ENCODE data around the gene CEMIP2.

CEMIP2 gene

GRCh38 chr9:71725590-71726338, 42.5 kb downstream of the CEMIP2 start:
- Histone ChIP-seq H3K36me3 (ENCODE audit: insufficient read depth, low read length) (0 out of 2 replicates have a peak, but pooled peaks cover 6% of the 10 kb centered on the region), H3K27ac (no peak overlapping the region), H3K9me3 (ENCODE audit: low read depth, low read length) (no peaks in the 10 kb centered on the region), H3K4me3 (no peak overlapping the region), H3K9ac (ENCODE audit: insufficient read length) (no peak overlapping the region)
- no peak for DNase-seq (ENCODE audit: low read depth, low spot score)
- TF ChIP-seq POLR2AphosphoS5 (IDR thresholded peaks at IDR 0.05; ENCODE audit: borderline replicate concordance, low read depth, low read length) = no peak
- TF ChIP-seq FOXP2 (optimal IDR thresholded peaks at IDR 0.05; ENCODE audit: control extremely low read depth, extremely low read length, insufficient read depth) = no peak
- TF ChIP-seq EZH2 (IDR thresholded peaks at IDR 0.05) = no peak

DNA sequence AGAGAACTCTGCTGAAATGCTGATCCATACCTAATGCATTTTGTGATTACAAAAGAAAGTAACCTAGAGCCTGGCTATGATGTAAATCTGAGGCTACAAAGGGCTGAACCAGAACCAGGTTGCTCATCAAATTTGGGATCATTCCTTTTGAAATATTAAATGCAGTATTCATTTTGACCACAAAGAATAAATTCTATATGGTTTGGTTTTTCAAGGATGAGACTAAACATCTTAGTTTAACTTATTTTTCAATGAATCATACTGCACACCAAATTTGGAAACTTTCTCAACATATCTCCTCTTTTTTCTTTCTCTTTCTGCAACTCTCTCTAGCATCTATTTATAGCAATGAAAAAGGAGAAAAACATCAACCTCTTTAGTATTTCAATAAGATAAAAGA, 46.5 kb downstream of the CEMIP2 start:
- DNase-seq (ENCODE audit: low read depth, low spot score) = no peak
- TF ChIP-seq EZH2 (IDR thresholded peaks at IDR 0.05) (no peak), POLR2AphosphoS5 (IDR thresholded peaks at IDR 0.05; ENCODE audit: borderline replicate concordance, low read depth, low read length) (no peak), FOXP2 (optimal IDR thresholded peaks at IDR 0.05; ENCODE audit: control extremely low read depth, extremely low read length, insufficient read depth) (no peak)
- Histone ChIP-seq H3K9ac (ENCODE audit: insufficient read length) (no peak overlapping the region), H3K4me3 (no peak overlapping the region), H3K36me3 (ENCODE audit: insufficient read depth, low read length) (0 out of 2 replicates have a peak, but pooled peaks cover 6% of the 10 kb centered on the region), H3K9me3 (ENCODE audit: low read depth, low read length) (no peaks in the 10 kb centered on the region), H3K27ac (no peak overlapping the region)

GRCh38 chr9:71719562-71719961, 48.8 kb downstream of the CEMIP2 start:
- Histone ChIP-seq H3K27ac (no peak overlapping the region), H3K9me3 (ENCODE audit: low read depth, low read length) (no peaks in the 10 kb centered on the region), H3K4me3 (no peak overlapping the region), H3K36me3 (ENCODE audit: insufficient read depth, low read length) (0 out of 2 replicates have a peak, but pooled peaks cover 3% of the 10 kb centered on the region), H3K9ac (ENCODE audit: insufficient read length) (no peak overlapping the region)
- TF ChIP-seq FOXP2 (optimal IDR thresholded peaks at IDR 0.05; ENCODE audit: control extremely low read depth, extremely low read length, insufficient read depth) (no peak), POLR2AphosphoS5 (IDR thresholded peaks at IDR 0.05; ENCODE audit: borderline replicate concordance, low read depth, low read length) (no peak), EZH2 (IDR thresholded peaks at IDR 0.05) (no peak)
- DNase-seq (ENCODE audit: low read depth, low spot score) = no peak

DNA sequence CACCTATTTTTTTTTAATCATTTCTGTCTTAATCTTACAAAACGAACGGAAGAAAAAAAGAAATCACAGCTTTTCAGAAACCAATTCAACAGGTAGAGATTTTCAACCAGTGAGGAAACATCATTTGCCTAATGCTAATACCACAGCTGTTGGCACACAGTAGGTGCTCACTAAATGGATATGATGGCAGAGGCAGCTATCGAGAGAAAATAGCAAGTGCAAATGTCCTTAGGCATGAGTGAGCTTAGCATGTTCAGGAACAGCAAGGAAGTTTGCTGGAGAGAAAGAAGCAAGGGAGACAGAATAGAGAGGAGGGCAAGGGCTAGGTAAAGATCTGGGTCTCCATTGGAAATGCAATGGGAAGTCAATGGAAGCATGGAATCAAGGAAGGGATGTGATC, 49.2 kb downstream of the CEMIP2 start:
- H3K4me3 ChIP-seq = no peak overlapping the region
- TF ChIP-seq POLR2AphosphoS5 (IDR thresholded peaks at IDR 0.05; ENCODE audit: borderline replicate concordance, low read depth, low read length) = no peak

GRCh38 chr9:71716138-71716909, 52.0 kb downstream of the CEMIP2 start:
- Histone ChIP-seq H3K9me3 (ENCODE audit: low read depth, low read length) (no peaks in the 10 kb centered on the region), H3K4me3 (no peak overlapping the region), H3K36me3 (ENCODE audit: insufficient read depth, low read length) (no peaks in the 10 kb centered on the region), H3K27ac (no peak overlapping the region), H3K9ac (ENCODE audit: insufficient read length) (no peak overlapping the region)
- no peak for TF ChIP-seq POLR2AphosphoS5 (IDR thresholded peaks at IDR 0.05; ENCODE audit: borderline replicate concordance, low read depth, low read length)
- no peak for TF ChIP-seq EZH2 (IDR thresholded peaks at IDR 0.05)
- TF ChIP-seq FOXP2 (optimal IDR thresholded peaks at IDR 0.05; ENCODE audit: control extremely low read depth, extremely low read length, insufficient read depth) = no peak
- no peak for DNase-seq (ENCODE audit: low read depth, low spot score)

More for the DNA sequence above, 49.2 kb downstream of the CEMIP2 start:
- Histone ChIP-seq H3K9ac (ENCODE audit: insufficient read length) (no peak overlapping the region), H3K9me3 (ENCODE audit: low read depth, low read length) (no peaks in the 10 kb centered on the region), H3K27ac (no peak overlapping the region), H3K36me3 (ENCODE audit: insufficient read depth, low read length) (0 out of 2 replicates have a peak, but pooled peaks cover 3% of the 10 kb centered on the region)
- DNase-seq (ENCODE audit: low read depth, low spot score) = no peak

GRCh38 chr9:71710856-71711255, 57.5 kb downstream of the CEMIP2 start:
- H3K9me3 ChIP-seq (ENCODE audit: low read depth, low read length) = no peaks in the 10 kb centered on the region
- no peak for TF ChIP-seq POLR2AphosphoS5 (IDR thresholded peaks at IDR 0.05; ENCODE audit: borderline replicate concordance, low read depth, low read length)
- TF ChIP-seq EZH2 (IDR thresholded peaks at IDR 0.05) = no peak
- TF ChIP-seq FOXP2 (optimal IDR thresholded peaks at IDR 0.05; ENCODE audit: control extremely low read depth, extremely low read length, insufficient read depth) = no peak
- no peaks in the 10 kb centered on the region for H3K36me3 ChIP-seq (ENCODE audit: insufficient read depth, low read length)
- H3K9ac ChIP-seq (ENCODE audit: insufficient read length) = no peak overlapping the region
- no peak overlapping the region for H3K27ac ChIP-seq
- no peak for DNase-seq (ENCODE audit: low read depth, low spot score)
- no peak overlapping the region for H3K4me3 ChIP-seq

- H3K36me3 ChIP-seq (ENCODE audit: insufficient read depth, low read length) = no peaks in the 10 kb centered on the region
Measured at GRCh38 chr9:71710201-71710600, 58.1 kb downstream of the CEMIP2 start.

GRCh38 chr9:71709384-71709783, 58.9 kb downstream of the CEMIP2 start:
- DNase-seq (ENCODE audit: low read depth, low spot score) = no peak
- H3K4me3 ChIP-seq = no peak overlapping the region
- H3K36me3 ChIP-seq (ENCODE audit: insufficient read depth, low read length) = no peaks in the 10 kb centered on the region
- no peak for TF ChIP-seq FOXP2 (optimal IDR thresholded peaks at IDR 0.05; ENCODE audit: control extremely low read depth, extremely low read length, insufficient read depth)
- no peaks in the 10 kb centered on the region for H3K9me3 ChIP-seq (ENCODE audit: low read depth, low read length)
- H3K9ac ChIP-seq (ENCODE audit: insufficient read length) = no peak overlapping the region
- no peak overlapping the region for H3K27ac ChIP-seq

More at GRCh38 chr9:71710201-71710600, 58.1 kb downstream of the CEMIP2 start:
- TF ChIP-seq POLR2AphosphoS5 (IDR thresholded peaks at IDR 0.05; ENCODE audit: borderline replicate concordance, low read depth, low read length) (no peak), FOXP2 (optimal IDR thresholded peaks at IDR 0.05; ENCODE audit: control extremely low read depth, extremely low read length, insufficient read depth) (no peak)
- H3K27ac ChIP-seq = no peak overlapping the region
- H3K9me3 ChIP-seq (ENCODE audit: low read depth, low read length) = no peaks in the 10 kb centered on the region
- no peak overlapping the region for H3K4me3 ChIP-seq
- DNase-seq (ENCODE audit: low read depth, low spot score) = no peak
- no peak overlapping the region for H3K9ac ChIP-seq (ENCODE audit: insufficient read length)
